Lung (tissue), 12 donors: ENCODE measurements around the gene CDC42EP4. TPM values are rescaled to one million over a fixed set of nuclear protein-coding genes. Genes with fewer than 3 reads are reported as not detected.
A peak's percentile ranks its signal among the peaks of the same experiment; 100 is the strongest.

Experiments
- ATAC-seq: fragments of 200-7000 bp; cut with Tn5 transposase; one replicate; pipeline ENCODE4 v1.9.1; 2020; ENCODE audit warnings: moderate number of reproducible peaks; ENCODE audit not compliant: insufficient read depth, low FRiP score
- DNase-seq, 3 donors: peaks; one replicate each; pipeline ENCODE4 v3.0.0-alpha.2; 2013 to 2017
- H3K27ac ChIP-seq, 2 donors: one replicate each; pipeline ENCODE4 v1.5.1; 2013; ENCODE audit warnings: mild to moderate bottlenecking in 2 of 2, moderate library complexity in 2 of 2, control low read depth in 1 of 2, inconsistent platforms in 1 of 2, low read depth in 1 of 2, low read length in 1 of 2
- H3K27me3 ChIP-seq, 3 donors: one replicate each; pipeline ENCODE4 v1.5.1; 2013; ENCODE audit warnings: low read length in 2 of 3; ENCODE audit not compliant: control insufficient read depth in 3 of 3, insufficient read depth in 3 of 3
- H3K36me3 ChIP-seq, 4 donors: one replicate each; pipeline ENCODE4 v1.5.1; 2013; ENCODE audit warnings: low read length in 4 of 4, mild to moderate bottlenecking in 1 of 4, moderate library complexity in 1 of 4; ENCODE audit not compliant: control insufficient read depth in 4 of 4, insufficient read depth in 4 of 4
- H3K4me1 ChIP-seq, 5 donors: one replicate each; pipeline ENCODE4 v1.5.1; 2013; ENCODE audit warnings: low read length in 5 of 5, mild to moderate bottlenecking in 2 of 5, moderate library complexity in 1 of 5; ENCODE audit not compliant: control insufficient read depth in 5 of 5, insufficient read depth in 5 of 5
- H3K4me3 ChIP-seq: one replicate; pipeline ENCODE4 v1.5.1; 2013; ENCODE audit warnings: mild to moderate bottlenecking, control low read depth, moderate library complexity
- H3K9ac ChIP-seq, 2 donors: one replicate each; pipeline ENCODE4 v1.5.1; 2013; ENCODE audit warnings: low read length in 2 of 2, control low read depth in 1 of 2; ENCODE audit not compliant: insufficient read depth in 1 of 2
- H3K9me3 ChIP-seq, 4 donors: one replicate each; pipeline ENCODE4 v1.5.1; 2013; ENCODE audit warnings: low read length in 3 of 4, mild to moderate bottlenecking in 1 of 4, moderate library complexity in 1 of 4; ENCODE audit not compliant: control insufficient read depth in 4 of 4, insufficient read depth in 3 of 4
- CTCF ChIP-seq: IDR thresholded peaks from 2 replicates; pipeline ENCODE4 v1.5.1; 2012; ENCODE audit warnings: mild to moderate bottlenecking; ENCODE audit errors: control extremely low read depth, extremely low read depth
- WGBS, 2 donors: extraction: QIAGEN DNeasy Blood & Tissue Kit; methylation state at CpG; one replicate each; pipeline ENCODE4 v1.1.7; 2013; 5-methylcytosine and 5-hydroxymethylcytosine counted together
- polyA plus RNA-seq, 2 donors: library from polyadenylated mRNA; stranded (reverse); fragments of 200-250 nt; gene quantifications; one replicate each; pipeline ENCODE4 v1.2.1, GENCODE V29; 2013
- total RNA-seq, 2 donors: library from RNA; depleted of rRNA in 1 of 2; stranded (reverse); fragments of >200 nt in 1 of 2; gene quantifications; one replicate each; pipeline ENCODE4 v1.2.1, GENCODE V29; 2014 to 2021
- donor health status: control.
- donor health status: control.
- donor health status: Bipolar disorder and iron deficiency.
- donor health status: healthy.
- donor health status: DM: yes; HTN: yes; CAD: no.

The CDC42EP4 gene
- total and polyA plus RNA-seq, 4 donors, result 18.6 to 56.2 (median 52.1) TPM

- Histone ChIP-seq H3K4me3 (no peak overlapping the region), H3K4me1 (no peaks in the 10 kb centered on the region), H3K9ac (no peak overlapping the region), H3K9me3 (peaks cover 0 to 5% (median 0%) of the 10 kb centered on the region in 4 donors), H3K27ac (no peak overlapping the region), H3K36me3 (no peaks in the 10 kb centered on the region), H3K27me3 (no peaks in the 10 kb centered on the region)
- no peak for ATAC-seq
- no peak for DNase-seq
- TF ChIP-seq CTCF, result no peak
Observed at GRCh38 chr17:73269329-73269615, 42.5 kb downstream of the CDC42EP4 start.

DNA sequence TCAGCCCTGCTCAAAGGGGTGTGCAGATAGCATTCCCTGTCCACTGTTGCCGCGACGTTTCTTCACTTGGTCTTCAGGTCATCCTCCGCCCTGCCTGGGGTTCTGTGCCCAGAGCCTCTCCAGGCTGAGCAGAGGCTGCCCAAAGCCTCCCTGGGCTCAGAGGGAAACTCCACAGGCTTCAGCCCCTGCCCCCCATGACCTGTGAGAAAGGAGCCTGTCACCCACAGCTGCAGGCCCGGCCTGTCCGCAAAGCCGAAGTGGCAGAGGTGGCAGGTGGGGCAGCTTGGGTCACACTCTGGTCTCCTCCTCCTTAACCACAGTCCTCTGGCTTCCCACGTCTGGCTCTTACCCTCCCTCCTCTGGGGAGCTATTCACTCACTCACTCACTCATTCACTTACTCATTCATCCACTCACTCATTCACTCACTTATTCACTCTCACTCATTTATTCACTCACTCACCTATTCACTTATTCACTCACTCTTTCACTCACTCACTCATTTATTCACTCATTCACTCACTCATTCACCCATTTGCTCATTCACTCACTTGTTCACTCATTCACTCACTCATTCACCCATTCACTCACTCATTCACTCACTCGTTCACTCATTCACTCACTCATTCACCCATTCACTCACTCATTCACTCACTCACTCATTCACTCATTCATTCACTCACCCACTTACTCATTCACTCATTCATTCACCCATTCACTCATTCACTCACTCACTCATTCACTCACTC lies 43.0 kb downstream of the CDC42EP4 start:
- Histone ChIP-seq H3K36me3 (no peaks in the 10 kb centered on the region), H3K4me3 (no peak overlapping the region), H3K9ac (no peak overlapping the region), H3K27ac (no peak overlapping the region), H3K27me3 (no peaks in the 10 kb centered on the region), H3K4me1 (no peaks in the 10 kb centered on the region), H3K9me3 (peaks cover 0 to 5% (median 0%) of the 10 kb centered on the region in 4 donors)
- ATAC-seq, result no peak
- TF ChIP-seq CTCF, result no peak
- DNase-seq, result no peak
- WGBS, 2 donors, result 80 to 87% methylated on average over 9 of the region's 9 CpGs

GRCh38 chr17:73267648-73268537 lies 43.9 kb downstream of the CDC42EP4 start:
- H3K9ac ChIP-seq, result no peak overlapping the region
- peak in 2 of 3 donors; percentile 20 to 36 for DNase-seq
- WGBS, 2 donors, result 76 to 78% methylated on average over 11 of the region's 11 CpGs
- H3K36me3 ChIP-seq, result no peaks in the 10 kb centered on the region
- H3K27ac ChIP-seq, result no peak overlapping the region
- H3K4me3 ChIP-seq, result no peak overlapping the region
- H3K4me1 ChIP-seq, result peaks cover 0 to 7% (median 5%) of the 10 kb centered on the region in 5 donors
- H3K9me3 ChIP-seq, result peaks cover 0 to 5% (median 0%) of the 10 kb centered on the region in 4 donors
- no peaks in the 10 kb centered on the region for H3K27me3 ChIP-seq
- ATAC-seq, result no peak
- no peak for TF ChIP-seq CTCF
